DND-41 (cell line): ENCODE measurements around the gene MED23.

Experiments used
- CTCF ChIP-seq: IDR thresholded peaks from 2 replicates; pipeline ENCODE4 v1.5.1; 2012; ENCODE audit warnings: borderline replicate concordance, low read length, moderate library complexity, mild to moderate bottlenecking; ENCODE audit not compliant: poor library complexity, severe bottlenecking; ENCODE audit errors: extremely low read depth
- EZH2 ChIP-seq: IDR thresholded peaks from 3 replicates; pipeline ENCODE4 v1.6.1; 2012; ENCODE audit warnings: borderline replicate concordance, low read depth, mild to moderate bottlenecking, moderate library complexity, low read length, inconsistent platforms; ENCODE audit not compliant: severe bottlenecking

GRCh38 chr6:131575834-131576478 lies 52.1 kb downstream of the MED23 start:
- TF ChIP-seq CTCF (no peak), EZH2 (no peak)
